Head of caudate nucleus (tissue), 42 donors: ENCODE results near the gene LILRB2.
A peak's percentile ranks its signal among the peaks of the same experiment; 100 is the strongest.
"Not testable (repeated sequence)": the region's sequence is repeated elsewhere in the genome, so short reads cannot be mapped to it uniquely, and the experiment has no call there.

Experiments
- DNase-seq, 42 donors: peaks; one replicate each; pipeline versions ENCODE4 v3.0.0 to v3.0.0-alpha.2; 2020 to 2021; ENCODE audit warnings: mixed read lengths in 7 of 42
- intact Hi-C: fragments of 100-400 bp; cut with DNase I; formaldehyde crosslinking; loops from one replicate; pipeline ENCODE4 v1.15.0; 2022

Gene LILRB2

GRCh38 chr19:54281007-54281728 is at the start of gene LILRB2:
Gene LILRB2 (minus strand): TSS chr19:54281110. CDS start chr19:54280496, 614 bp downstream.
- intact Hi-C loops = no loop called here
- peak in 4 of 42 donors; percentile 8 to 44 (median 32) for DNase-seq

DNA sequence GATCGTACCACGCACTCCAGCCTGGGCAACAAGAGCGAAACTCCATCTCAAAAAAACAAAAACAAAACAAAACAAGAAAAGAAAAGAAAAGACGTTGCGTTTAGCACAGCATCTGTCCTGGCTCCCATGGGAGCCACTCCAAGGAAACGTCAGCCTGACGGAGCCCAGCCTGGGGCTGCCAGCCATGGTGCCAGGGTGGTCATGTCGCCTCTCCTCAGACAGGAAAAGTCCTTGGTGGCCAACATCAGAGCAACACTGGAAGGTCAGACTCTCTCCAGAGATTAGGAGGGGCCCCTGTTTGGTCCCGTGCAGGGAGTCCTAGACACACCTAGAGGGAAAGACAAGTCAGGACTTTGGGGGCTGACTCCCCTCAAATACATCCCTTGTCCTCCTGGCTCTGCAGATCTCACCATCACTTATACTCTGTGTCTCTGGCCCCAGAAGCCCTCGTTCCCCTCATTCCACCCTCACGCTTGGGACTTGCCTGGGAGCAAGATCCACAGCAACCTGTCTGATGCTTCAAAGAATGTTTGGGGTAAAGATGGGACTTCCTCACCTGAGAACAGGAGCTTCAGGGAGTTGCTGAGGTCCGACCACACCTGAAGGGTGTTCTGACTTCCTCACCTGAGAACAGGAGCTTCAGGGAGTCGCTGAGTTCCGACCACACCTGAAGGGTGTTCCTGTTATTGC is 48.7 kb upstream of the LILRB2 start:
- peak in 1 of 42 donors; percentile 5 for DNase-seq
- intact Hi-C loops = loop anchor here (5.0 to 10.0 kb wide), 2 partner anchors 63 to 125 kb away; no protein-coding TSS in a partner anchor

- intact Hi-C loops = loop anchor here (5.0 to 10.0 kb wide), 2 partner anchors 64 to 126 kb away; no protein-coding TSS in a partner anchor
These were observed 47.9 kb upstream of the LILRB2 start for GRCh38 chr19:54328781-54329180.

DNA sequence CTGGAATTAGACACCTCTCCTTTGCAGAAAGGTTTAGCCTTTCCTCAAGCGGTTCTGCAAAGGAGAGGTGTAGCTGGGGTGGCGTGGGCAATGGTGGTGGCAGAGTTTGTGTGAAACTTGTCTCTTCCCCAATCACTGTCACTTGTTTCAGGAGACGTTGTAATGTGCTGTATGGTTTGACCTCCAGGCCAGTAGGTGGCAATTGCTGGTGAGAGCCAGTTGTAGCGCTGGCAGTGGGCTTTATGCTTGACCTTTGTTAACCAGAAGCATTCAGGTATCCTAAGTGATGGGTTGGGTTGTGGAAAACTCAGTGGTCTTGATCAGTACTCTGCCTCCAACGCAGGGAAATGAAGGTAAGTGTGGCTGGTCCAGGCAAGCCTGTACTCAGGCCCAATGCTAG is 44.7 kb upstream of the LILRB2 start:
- intact Hi-C loops = loop anchor here (5.0 to 10.0 kb wide), 2 partner anchors 67 to 129 kb away; no protein-coding TSS in a partner anchor
- DNase-seq = peak in 1 of 42 donors; percentile 11

More at GRCh38 chr19:54328781-54329180, 47.9 kb upstream of the LILRB2 start:
- not testable (repeated sequence) for DNase-seq

DNA sequence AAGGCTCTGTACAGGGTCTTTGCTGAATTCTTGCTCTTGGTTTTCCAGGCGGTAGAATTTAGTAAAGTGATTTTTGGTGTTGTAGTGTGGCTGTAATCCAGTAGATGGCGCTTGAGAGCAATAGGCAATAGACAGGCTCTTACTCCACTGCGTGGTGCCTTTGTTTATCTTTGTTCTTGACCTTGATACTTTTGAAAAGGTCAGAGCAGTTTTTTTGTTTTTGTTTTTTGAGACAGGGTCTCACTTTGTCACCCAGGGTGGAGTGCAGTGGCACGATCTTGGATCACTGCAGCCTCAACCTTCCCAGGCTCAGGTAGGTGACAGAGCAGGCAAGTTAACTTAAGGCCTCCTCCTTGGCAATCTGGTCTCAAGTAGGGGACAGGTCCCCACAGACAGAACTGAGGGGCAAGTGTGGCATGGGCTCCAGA is 44.3 kb upstream of the LILRB2 start:
- DNase-seq = peak in 22 of 42 donors; percentile 13 to 79 (median 51)
- intact Hi-C loops = loop anchor here (5.0 to 10.0 kb wide), 2 partner anchors 67 to 130 kb away; no protein-coding TSS in a partner anchor

GRCh38 chr19:54324071-54324470 is 43.2 kb upstream of the LILRB2 start:
- DNase-seq = no peak
- intact Hi-C loops = loop anchor here (10.0 kb wide), 1 partner anchor 131 kb away; no protein-coding TSS in a partner anchor

DNA sequence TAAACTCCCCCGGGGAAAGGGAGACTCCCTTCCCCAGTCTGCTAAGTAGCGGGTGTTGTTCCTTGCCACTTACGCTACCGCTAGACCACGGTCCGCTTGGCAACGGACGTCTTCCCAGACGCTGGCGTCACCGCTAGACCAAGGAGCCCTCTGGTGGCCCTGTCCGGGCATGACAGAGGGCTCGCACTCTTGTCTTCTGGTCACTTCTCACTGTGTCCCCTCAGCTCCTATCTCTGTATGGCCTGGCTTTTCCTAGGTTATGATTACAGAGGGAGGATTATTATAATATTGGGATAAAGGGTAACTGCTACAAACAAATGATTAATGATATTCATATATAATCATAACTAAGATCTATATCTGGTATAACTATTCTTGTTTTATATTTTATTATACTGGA is 42.0 kb upstream of the LILRB2 start:
- peak in 4 of 42 donors; percentile 11 to 51 (median 36) for DNase-seq
- intact Hi-C loops = loop anchor here (10.0 kb wide), 1 partner anchor 132 kb away; no protein-coding TSS in a partner anchor

DNA sequence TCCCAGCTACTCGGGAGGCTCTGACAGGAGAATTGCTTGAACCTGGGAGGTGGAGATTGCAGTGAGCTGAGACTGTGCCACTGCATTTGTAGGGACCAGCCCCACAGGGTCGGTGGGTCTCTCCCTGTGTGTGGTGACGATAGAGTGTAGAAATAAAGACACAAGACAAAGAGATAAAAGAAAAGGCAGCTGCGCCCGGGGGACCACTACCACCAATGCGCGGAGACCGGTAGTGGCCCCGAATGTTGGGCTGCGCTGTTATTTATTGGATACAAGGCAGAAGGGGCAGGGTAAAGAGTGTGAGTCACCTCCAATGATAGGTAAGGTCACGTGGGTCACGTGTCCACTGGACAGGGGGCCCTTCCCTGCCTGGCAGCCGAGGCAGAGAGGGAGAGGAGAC is 41.4 kb upstream of the LILRB2 start:
- DNase-seq = not testable (repeated sequence)
- intact Hi-C loops = loop anchor here (10.0 kb wide), 1 partner anchor 133 kb away; no protein-coding TSS in a partner anchor

- intact Hi-C loops = loop anchor here (10.0 kb wide), 1 partner anchor 135 kb away; no protein-coding TSS in a partner anchor
- DNase-seq = no peak
These were observed 39.2 kb upstream of the LILRB2 start for GRCh38 chr19:54319892-54320670.

- DNase-seq = peak in 1 of 42 donors; percentile 12
- intact Hi-C loops = no loop called here
These were observed 38.1 kb upstream of the LILRB2 start for GRCh38 chr19:54319049-54319448.

- intact Hi-C loops = no loop called here
- DNase-seq = peak in 1 of 42 donors; percentile 11
These were observed 37.0 kb upstream of the LILRB2 start for GRCh38 chr19:54317965-54318240.

GRCh38 chr19:54317108-54317964 is 36.4 kb upstream of the LILRB2 start:
- intact Hi-C loops = no loop called here
- DNase-seq = peak in 2 of 42 donors; percentile 14 to 16

- intact Hi-C loops = no loop called here
- DNase-seq = peak in 9 of 42 donors; percentile 28 to 53 (median 41)
These were observed 35.8 kb upstream of the LILRB2 start for GRCh38 chr19:54316746-54317107.

DNA sequence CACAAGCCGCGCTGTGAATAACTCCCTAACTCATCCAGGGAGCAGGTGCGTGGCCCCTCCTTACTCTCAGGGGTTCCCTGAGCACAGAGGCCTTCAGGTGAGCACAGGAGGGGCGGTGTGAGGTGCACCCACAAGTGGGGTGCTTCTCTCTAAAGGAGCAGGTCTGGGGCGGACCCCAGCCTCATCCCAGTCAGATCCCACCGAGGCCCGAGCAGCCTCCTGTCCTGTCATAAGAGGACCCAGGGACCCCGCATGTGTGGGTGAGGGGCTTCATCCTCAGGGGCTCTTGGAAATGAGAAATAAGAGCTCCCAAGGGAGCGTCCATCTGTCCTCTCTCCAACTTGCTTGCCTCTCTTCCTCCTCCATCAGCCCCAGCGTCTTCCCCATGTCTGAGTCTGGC is 35.0 kb upstream of the LILRB2 start:
- intact Hi-C loops = no loop called here

GRCh38 chr19:54312436-54313377 is 31.8 kb upstream of the LILRB2 start, which contains the start of gene LILRA5:
Gene LILRA5 (minus strand): TSS chr19:54313166. CDS start chr19:54313019, 147 bp downstream.
- intact Hi-C loops = no loop called here
- DNase-seq = peak in 7 of 42 donors; percentile 9 to 55 (median 24)

More for the DNA sequence above, 35.0 kb upstream of the LILRB2 start:
- peak in 1 of 42 donors; percentile 9 for DNase-seq

GRCh38 chr19:54312011-54312410 is 31.1 kb upstream of the LILRB2 start:
- intact Hi-C loops = no loop called here
- DNase-seq = peak in 1 of 42 donors; percentile 3

DNA sequence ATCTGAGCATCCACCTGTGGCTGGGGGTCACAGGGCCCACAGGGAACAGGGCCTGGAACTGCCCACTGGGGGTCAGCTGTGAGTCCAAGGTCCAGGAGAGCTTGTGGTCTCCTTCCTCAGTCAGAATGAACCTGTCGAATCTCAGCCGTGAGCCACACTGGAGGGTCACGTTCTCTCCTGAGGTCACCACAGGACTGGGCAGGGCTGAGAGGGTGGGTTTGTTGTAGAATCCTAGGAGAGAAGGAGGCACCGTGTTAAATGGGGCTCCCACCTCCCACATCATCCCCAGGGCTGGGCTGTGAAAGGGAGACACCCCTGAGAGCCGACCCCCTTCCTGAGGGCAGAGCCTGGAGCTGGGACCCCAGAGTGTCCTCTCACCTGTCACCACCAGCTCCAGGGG is 30.6 kb upstream of the LILRB2 start:
- peak in 1 of 42 donors; percentile 9 for DNase-seq
- intact Hi-C loops = no loop called here
